Ammon's horn (tissue), 1 donor: ENCODE data around the gene SMIM1.
"Not testable (repeated sequence)": the region's sequence is repeated elsewhere in the genome, so short reads cannot be mapped to it uniquely, and the experiment has no call there.

Experiments
- DNase-seq: peaks from one replicate; pipeline ENCODE4 v3.0.0-alpha.2; 2016; ENCODE audit warnings: low spot score

Gene SMIM1

DNA sequence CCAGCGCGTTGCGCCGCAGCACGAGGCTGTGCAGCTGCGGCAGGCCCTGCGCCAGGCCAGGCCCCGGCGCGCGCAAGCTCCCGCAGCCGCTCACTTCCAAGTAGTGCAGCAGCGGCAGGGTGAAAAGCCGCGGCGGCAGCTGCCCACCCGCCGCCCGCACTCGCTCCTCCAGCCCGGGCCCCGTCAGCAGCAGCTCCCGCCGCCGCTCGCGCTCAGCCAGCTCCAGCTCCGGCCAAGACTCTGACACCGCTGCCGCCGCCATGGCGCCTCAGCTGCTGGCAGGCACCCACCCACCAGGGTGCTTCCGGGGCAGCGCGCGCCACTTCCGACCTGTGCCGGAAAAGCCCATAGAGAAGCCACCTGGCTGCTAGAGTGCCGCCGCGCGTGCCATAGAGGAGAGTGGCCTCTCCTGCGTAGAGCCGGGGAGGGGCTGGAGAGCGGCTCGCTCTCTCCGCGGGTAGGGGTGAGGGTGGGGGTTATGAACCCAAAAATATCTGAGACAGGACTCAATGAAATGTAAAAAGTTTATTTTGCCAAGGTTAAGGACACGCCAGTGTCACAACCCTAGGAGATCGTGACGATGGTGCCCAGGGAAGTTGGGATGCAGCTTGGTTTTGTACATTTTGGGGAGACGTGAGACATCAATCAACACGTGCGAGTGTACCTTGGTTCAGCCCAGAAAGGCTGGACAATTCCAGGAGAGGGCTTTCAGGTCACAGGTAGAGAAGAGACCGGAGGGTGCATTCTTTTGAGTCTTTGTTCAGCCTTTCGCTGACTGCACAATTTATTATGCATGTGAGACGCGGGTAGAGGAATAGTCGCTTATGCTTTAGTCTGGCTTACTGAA, 23.9 kb downstream of the SMIM1 start, which contains the start of gene LRRC47:
Gene LRRC47, minus strand, starts transcription at position 284 of the 847 bp plus-strand sequence. Its CDS starts 22 bp downstream, at position 262.
- DNase-seq = peak; percentile 96

DNA sequence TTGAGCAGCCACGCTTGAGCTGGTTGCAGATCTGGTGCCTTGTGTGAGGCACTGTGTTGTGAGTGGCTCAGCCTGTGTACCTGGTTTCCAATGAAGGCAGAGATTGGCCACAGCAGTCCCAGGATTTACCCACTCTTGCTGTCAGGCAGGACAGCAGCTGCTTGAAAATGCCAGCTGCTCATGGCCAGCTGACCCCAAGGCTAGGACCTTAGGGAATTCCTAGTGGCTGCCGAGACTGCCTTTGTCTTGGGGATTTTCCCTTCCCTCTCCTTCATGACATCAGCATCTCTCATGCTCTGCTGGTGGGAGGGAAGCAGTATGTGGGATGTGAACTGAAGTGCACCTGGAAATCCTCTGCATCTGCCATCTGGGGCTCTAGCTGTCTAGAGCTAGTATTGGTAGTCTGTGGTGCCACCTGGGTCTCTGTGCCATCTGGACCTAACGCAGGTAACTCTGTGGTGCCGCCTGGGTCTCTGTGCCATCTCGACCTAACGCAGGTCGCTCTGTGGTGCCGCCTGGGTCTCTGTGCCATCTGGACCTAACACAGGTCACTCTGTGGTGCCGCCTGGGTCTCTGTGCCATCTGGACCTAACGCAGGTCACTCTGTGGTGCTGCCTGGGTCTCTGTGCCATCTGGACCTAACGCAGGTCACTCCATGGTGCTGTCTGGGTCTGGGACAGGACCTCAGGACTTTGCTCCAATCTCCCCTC, 27.6 kb downstream of the SMIM1 start:
- DNase-seq = no peak

DNA sequence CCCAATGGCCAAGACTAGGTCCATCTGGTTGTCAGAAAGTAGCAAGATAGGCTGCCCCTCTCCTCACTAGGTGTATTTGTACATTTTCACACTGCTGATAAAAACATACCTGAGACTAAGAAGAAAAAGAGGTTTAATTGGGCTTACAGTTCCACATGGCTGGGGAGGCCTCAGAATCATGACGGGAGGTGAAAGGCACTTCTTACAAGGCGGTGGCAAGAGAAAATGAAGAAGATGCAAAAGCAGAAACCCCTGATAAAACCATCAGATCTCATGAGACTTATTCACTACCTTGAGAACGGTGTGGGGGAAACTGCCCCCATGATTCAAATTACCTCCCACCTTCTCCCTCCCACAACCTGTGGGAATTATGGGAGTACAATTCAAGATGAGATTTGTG, 28.2 kb downstream of the SMIM1 start:
- not testable (repeated sequence) for DNase-seq

DNA sequence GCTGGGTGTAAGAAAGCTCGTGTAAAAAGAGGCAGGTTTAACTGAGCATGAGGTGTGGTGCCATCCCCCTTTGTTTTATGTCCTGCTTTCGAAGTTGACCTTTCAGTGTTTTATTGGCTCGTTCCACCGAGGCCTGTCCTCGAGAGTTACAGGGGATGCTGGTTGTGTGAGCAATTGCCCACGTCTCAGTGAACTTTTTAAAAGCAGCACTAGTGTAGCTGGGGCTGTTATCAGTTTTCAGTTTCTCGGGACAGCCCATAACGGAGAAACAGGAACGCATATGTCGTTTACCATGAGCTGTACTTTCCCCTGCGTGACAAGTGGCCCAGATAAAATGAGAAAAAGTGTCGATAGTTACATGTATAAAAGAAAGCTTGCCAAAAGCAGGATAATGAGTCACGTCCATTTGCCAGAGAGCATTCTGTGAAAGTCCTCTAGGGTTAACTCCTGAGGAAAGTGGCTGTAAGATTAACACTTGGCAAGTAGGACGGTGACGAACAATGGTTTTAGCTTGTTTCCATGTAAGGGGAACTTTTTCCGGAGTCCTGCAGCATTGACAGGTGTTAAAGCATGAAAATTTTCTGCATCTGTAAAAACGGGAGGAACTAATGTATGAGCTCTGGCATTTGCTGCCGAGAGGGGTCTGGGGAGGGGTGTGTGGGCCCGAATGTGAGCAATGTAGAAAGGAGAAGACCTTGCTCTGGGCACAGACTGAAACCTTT, 31.5 kb downstream of the SMIM1 start:
- no peak for DNase-seq

DNA sequence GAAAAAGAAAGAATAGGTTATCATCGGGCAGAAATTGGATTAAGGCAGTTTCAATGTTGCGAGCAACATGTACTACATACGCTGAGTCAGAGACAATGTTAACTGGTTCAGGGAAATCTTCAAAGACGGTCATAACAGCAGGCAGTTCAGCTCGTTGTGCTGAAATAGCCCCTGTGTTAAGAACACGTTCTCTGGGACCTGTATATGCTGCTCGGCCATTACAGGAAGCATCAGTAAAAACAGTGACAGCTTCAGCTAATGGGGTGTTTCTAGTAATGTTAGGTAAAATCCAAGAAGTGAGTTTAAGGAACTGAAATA, 32.0 kb downstream of the SMIM1 start:
- not testable (repeated sequence) for DNase-seq

DNA sequence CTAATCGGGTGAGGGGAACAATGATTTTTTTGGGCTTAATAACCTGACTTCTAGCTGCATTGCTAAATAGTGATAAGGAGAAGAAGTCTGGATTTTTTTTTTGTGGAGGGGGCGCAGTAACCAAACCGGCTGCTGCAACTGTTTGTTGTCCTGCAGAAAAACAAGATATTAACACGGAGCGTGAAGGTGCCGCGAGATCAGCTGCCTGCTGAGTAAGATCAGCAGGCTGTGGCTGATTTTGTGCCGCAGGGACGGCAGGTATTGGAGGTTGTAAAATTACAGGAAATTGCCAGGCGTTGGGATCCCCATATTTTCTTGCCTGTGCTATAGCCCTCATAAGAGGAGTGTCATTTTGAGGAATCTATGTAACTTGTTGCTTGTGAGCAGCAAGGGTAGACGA, 32.5 kb downstream of the SMIM1 start:
- DNase-seq = no peak

DNA sequence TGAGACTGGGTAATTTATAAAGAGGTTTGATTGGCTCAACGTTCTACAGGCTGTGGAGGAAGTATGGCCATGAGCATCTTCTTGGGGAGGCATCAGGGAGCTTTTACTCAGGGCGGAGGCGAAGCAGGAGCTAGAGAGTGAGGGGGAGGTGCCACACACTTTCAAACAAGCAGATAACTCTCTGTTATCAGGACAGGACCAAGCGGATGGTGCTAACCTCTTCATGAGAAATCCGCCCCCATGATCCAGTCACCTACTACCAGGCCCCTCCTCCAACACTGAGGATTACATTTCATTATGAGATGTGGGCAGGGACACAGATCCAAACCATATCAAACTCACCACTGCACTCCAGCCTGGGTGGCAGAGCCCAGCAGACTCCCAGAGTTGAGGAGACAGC, 35.2 kb downstream of the SMIM1 start:
- no peak for DNase-seq

DNA sequence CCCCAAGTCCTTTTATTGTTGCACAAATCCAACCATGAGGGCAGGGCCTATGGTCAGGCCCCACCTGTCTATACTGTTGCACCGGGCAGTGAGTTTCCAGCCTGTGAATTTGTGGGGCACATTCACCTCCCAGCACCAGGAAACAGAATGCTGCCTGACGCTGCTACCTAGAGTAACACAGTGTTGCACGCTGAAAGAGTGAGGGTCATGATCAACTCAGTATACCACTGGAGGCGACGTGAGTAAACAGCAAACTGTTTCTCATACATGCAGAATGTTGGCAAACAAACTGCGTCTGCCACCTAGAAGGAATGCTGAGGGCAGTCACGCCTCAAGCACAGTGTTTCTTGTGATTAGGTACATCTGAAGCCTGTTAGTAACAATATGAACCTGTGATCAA, 37.1 kb downstream of the SMIM1 start:
- no peak for DNase-seq

DNA sequence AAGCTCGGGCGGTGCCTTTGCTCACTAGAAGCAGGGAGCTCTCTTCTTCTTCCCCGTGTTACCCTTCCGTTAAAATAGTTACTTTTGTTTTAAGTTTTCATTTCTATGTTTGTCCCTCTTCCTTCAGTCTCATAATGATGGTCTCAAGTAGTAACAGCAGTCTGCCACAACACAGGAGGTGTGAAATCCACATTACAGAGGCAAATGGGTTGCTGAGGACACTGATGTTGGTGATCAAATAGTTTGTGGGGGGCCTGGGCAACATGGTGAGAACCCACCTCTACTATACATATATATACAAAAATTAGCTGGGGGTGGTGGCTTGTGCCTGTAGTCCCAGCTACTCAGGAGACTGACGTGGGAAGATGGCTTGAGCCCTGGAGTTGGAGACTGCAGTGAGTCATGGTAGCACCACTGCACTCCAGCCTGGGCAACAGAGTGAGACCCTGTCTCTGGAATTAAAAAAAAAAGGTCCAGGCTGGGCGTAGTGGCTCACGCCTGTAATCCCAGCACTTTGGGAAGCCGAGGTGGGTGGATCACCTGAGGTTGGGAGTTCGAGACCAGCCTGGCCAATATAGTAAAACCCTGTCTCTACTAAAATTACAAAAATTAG, 37.7 kb downstream of the SMIM1 start:
- not testable (repeated sequence) for DNase-seq

DNA sequence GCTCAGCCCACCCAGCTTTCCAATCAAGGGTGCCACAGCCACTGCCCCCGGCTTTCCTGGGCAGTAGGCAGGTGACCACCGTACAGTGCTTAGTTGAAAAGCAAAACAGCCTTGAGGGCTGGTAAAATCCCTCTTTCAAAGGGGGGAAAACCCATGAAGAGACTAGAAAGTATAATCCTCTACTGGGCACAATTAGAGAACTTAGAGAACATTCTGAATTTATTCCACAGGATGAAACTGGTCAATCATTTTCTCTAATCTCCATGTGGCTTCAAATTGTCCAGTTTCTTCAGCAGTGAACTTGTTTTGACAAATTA, 39.0 kb downstream of the SMIM1 start:
- no peak for DNase-seq

DNA sequence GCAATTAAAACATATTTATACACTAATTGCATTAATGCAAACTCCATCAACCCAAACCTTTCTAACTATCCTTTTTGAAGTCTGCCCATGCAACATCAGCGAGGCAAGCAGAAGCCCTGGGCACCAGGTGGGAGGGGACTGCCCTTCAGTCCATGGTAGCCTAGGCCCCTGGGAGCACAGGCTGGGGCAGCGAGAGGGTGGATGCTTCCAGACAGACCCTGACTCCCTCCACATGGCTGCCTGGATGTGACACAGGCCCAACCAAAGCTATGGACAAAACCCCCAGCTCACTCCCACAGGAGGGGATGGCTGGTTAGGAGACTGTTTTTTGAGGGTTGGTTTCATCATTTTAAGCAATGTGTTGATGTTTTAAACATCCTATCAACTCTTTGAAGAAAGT, 41.5 kb downstream of the SMIM1 start:
- no peak for DNase-seq

DNA sequence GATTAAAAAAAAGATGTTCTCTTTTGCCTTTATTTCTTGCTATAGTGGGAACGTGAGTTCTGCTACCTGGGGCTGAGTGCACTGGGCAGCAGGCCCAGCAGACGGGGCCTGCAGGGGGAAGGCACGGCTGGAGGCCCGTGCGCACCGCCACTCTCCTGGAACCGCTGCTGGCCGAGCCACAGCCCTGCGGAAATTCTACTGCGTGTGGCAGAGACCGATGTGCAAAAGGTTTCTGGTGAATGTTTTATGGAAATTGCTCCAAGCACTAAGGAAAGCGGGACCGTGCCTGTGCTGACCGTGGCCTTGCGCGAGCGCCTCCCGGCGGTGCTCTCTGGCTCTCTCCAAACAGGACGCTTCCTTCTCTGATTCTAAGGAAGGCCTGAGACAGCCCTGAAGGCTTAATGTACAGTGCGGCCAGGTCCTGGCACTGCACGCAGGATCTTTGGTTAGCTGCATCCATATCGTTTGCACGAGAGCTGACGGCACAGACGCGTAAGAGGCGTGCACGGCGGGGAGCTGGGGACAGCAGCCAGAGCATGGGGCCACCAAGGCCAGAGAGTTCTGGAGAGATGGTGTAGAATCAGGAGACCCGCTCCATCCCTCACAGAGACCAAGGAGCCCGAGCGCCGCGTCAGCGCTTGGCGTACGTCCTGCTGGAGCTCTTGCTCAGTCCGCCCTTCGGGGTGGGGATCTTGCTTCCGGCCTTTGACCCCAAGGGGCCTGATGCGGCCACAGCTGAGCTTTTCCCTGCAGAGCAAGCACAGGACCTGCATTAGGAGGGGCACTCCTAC, 42.4 kb downstream of the SMIM1 start:
- no peak for DNase-seq

DNA sequence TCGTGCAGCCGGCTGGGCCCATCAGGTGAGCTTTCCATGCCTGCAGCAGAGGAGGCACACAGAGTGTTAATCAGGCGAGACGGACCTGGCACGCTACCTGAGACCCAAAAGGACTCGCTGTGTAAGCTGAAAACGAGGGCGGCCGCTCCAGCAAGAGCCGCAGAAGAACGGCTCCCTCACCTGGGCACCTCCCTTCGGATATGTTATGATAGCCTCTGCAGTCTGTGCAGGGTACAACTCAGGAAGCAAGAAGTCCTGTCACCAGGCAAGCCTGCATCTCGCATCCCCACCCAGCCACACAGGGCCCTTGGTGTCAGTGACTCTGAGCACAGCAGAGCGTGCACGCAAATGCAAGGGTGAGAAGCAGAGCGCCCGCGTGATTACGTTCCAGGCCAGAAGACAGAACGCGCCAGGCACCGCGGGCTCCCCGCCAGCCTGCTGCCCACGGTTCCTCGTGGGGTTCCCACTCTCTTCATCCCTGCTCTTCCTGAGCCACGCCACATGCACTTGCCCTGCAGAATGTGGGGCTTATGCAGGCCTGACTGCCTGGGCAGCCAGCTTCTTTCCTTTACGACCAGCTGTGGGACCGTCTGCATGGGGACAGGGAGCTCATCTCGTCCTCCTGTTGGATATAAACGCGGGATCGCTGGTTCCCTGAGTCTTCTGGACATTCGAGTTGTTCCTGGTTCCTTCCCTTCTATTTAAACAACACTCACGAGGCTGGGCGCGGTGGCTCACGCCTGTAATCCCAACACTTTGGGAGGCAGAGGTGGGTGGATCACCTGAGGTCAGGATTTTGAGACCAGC, 44.0 kb downstream of the SMIM1 start:
- no peak for DNase-seq

DNA sequence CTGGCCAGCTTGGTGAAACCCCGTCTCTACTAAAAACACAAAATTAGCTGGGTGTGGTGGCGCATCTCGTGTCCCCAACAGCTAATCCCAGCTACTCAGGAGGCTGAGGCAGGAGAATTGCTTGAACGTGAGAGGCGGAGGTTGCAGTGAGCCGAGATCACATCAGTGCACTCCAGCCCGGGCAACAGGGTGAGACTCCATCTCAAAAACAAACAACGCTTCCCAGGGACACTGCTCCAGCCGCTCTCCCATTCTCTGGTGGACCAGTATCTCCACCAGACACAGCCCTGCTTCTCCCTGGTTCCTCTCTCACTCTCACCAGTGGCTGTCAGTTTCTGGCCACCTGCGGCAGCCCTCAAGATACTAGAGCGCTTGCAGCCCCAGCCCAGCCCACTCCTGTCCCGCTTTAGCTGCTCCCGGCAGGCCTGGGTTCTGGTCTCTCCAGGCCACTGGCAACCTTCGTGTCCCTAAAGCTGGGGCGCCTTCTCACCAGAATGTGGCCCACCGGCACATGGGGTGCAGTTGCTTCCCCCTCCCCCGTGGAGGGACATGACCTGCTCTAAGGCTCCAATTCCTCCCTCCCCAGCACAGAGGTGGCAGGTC, 44.7 kb downstream of the SMIM1 start:
- DNase-seq = no peak

DNA sequence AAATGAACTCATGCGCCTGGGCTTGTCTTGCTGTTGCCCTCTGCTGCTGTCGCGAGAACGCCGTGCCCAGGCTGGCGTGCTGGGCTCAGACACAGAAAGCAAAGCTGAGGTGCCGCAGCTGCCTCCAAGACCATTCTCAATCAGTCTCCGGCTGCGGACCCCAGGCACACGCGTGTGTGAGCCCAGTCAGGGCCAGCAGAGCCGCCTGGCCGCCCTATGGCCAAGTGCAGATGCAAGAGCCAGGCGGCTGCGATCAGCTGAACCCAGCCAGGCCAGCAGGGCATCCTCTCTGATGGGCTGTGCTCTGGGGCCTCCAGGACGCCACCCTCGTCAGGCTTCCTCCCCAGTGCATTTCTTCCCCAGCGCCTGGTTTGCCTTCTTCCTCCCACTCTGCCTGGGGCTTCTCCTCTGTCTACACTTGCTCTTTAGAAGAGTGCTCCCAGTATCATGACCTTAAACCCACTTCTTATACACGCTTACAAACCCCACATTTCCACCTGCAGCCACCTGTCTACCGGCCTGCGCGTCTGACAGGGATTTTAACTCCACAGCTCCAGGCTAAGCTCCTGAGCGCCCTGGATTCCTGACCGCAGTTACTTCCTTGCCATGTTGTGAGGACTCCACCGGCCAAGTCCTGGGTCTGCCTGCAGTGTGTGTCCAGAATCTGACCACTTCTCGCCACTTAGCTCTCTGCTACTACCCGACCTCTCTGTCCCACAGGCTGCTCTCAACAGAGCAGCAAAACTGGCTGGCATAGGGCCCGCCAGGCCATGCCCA, 45.5 kb downstream of the SMIM1 start:
- no peak for DNase-seq

DNA sequence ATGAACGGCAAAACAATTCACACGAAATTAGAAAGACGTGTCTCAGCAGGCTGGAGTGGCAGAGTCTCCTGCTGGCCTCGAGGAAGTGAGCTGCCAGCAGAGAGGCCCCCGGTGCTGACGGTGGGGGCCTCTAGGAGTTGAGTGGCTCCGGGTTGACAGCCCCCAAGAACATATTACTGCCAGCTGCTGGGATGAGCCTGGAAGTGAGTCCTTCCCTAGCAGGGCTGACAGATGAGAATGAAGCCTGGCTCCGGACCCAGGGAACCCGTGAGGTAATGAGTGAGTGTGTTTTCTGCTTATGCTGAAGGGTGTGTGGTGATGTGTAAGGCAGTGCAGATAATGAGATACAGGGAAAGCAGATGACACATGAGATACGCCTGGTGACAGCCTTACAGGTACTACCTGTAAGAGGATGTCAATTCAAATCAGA, 47.2 kb downstream of the SMIM1 start:
- no peak for DNase-seq

DNA sequence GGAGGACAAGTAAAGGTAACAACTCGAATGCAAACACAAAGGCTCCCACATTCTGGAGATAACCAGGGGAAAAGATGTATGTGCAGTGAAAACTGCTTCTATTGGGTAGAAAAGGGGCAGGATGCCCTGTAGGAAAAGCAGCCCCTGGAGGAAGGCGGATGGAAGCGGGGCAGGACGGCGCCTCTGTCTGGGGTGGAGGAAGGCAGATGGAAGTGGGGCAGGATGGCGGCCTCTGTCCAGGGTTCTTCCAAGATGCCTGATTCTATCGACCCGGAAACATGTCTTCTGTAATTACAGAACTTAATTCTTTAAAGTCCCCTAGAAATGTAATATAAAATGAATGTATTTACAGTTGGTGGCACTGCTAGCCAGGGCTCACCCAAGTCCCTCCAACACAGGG, 47.8 kb downstream of the SMIM1 start:
- DNase-seq = no peak

DNA sequence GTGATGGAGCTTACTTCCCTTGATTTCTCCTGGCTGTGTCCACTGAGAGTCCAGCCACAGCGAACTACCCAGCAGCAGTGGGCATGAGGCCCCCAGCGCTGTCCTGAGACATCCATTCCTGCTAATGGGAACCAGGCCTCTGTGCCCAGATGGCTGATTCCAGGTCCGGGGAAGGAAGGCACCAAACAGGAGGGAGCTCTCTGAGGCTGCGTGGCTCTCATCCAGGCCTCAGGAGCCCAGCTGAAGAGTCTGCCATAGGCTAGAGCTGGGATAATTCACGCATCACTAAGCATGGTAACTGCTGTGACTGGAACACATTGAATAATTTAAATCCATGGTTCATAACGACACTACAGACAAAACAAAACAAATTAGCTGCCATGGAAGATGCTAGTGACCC, 48.5 kb downstream of the SMIM1 start:
- DNase-seq = no peak

DNA sequence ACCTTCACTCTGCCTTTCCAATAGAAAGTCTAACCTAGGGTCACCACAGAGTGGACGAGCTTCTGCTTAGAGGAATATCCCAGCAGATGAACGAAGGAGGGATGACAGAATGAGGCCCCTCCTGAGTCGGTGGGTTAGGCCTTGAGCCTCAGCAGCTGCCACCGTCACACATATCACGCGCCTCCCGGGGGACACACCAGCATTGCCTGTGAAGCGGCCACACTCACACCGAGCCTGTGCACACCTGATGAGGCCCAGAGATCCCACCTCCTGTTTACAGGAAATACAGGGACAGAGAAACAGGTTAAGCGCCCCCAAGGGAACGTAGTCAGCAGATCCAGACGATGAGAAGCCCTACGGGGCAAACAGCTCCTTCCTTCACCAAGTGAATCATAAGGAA, 48.9 kb downstream of the SMIM1 start:
- DNase-seq = no peak

DNA sequence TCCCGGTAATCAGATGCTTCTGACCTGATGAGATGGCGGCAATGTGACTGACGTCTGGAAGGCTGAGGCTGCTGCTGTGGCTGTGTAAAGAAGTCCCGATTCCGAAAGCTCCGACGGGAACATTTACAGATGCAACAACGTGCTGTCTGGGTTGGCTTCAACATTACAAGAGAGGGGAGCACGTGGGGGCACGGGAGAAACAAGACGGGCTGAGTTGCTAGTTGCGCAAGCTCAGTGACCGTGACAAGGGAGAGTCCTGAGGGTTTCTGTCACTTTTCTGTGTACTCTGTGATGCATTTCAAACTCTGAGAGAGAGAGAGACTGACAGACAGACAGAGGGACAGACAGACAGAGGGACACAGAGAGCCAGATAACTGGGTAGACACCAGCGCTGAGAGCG, 49.4 kb downstream of the SMIM1 start:
- DNase-seq = no peak
